ENCODE results near the gene PER3. TPM values are rescaled to one million over a fixed set of nuclear protein-coding genes. Genes with fewer than 3 reads are reported as not detected.

Gene PER3
- total RNA-seq (2013; cell fraction: nucleolus; rRNA removed): 5.4 TPM in 2 replicates
- 0.05 and 0.06 TPM in 2 replicates for total RNA-seq (2014; rRNA removed)
- total RNA-seq (2014; rRNA removed; fragmentation: Illumina TruSeq; extraction: Trizol): 0.18 TPM in 2 replicates
- total RNA-seq (2021): 0.11 and 0.31 TPM in 2 replicates
- polyA plus RNA-seq (2011; ENCODE audit: low read depth): 0.43 TPM
- polyA plus RNA-seq (2011; rRNA removed): 0.49 and 0.64 TPM in 2 replicates
- polyA plus RNA-seq (2011; cell fraction: cytosol; rRNA removed): 0.15 and 0.39 TPM in 2 replicates
- polyA plus RNA-seq (2011; cell fraction: nucleus; rRNA removed): 0.80 and 1.1 TPM in 2 replicates
- 0.38 and 0.56 TPM in 2 replicates for polyA plus RNA-seq (2012)
- polyA plus RNA-seq (2014; fragmentation: Illumina TruSeq; extraction: Trizol): 0.25 and 0.35 TPM in 2 replicates
- under 1 TPM in 1 of 2 experiments, not detected in 1; 0.11 TPM for polyA plus RNA-seq (2014; fragmentation: Nextera tagmentation; extraction: Ambion mirVana)
- polyA plus RNA-seq (2014; rRNA removed): 0.13 and 0.18 TPM in 2 replicates
- under 1 TPM; 0.11 to 0.13 TPM for polyA plus RNA-seq (2016; fragmentation: Nextera tagmentation; extraction: Ambion mirVana)
- 0.37 and 0.72 TPM in 2 replicates for polyA minus RNA-seq (2011; rRNA and poly(A)+ RNA removed)
- polyA minus RNA-seq (2011; cell fraction: cytosol; rRNA and poly(A)+ RNA removed): 1.0 TPM in 1 of 2 replicates, not detected in the other
- polyA minus RNA-seq (2011; cell fraction: nucleus; rRNA and poly(A)+ RNA removed): 0.38 and 0.73 TPM in 2 replicates
- percentile 34 among the genes with signal in this experiment for Bru-seq, nascent RNA
- BruChase-seq, experiment 1, labeled RNA remaining after a 6-hour chase: percentile 33 among the genes with signal in this experiment
- BruChase-seq, experiment 2, labeled RNA remaining after a 2-hour chase: percentile 34 among the genes with signal in this experiment
- long read RNA-seq, experiment 1: 0 reads
- long read RNA-seq, experiment 2: 0 reads

DNA sequence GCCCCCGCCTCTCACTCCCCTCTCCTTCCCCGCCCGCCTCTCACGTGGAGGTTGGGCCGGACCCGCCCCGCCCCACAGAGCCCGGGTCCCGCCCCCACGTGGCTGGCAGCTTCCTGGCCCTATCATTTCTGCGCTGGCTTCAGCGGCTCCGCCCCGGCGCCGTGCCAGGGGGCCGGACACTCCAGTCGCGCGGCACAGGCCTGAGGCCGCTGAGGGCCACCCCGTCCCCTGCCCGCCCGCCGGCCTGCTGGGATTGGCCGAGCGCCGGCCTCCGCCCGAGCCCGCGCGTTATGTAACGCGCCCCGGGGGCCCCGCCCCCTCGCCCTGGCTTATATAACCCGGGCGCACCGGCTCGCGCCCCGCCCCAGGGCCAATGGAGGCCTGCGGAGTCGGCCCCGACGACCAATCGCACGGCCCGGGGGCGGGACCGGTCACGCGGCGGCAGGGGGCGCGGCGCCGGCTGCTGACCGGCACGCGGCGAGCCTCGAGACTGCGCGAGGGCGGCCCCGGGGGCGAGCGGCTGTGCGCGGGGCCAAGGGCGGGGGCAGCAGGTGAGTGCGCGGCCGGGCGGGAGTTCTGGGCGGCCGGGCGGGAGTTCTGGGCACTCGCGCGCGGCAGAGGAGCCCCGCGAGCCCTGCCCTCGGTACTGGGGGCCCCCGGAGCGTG is at the start of gene PER3:
Gene PER3, plus strand, starts transcription at position 466 of the 666 bp plus-strand sequence. CDS start 587 bp downstream, outside the sequence.
- H3K36me3 ChIP-seq (ENCODE audit: control insufficient read depth in 2 of 2, insufficient read depth in 2 of 2, low read length in 1 of 2): peaks cover 0 to 9% of the 10 kb centered on the region in 2 experiments; a peak in 2 of 4 replicates
- WGBS (ENCODE audit: insufficient coverage, insufficient replicate concordance, low lambda C conversion rate, missing lambda C conversion rate): 7% methylated on average over 30 of the region's 90 CpGs
- no peaks in the 10 kb centered on the region for H3K79me2 ChIP-seq (ENCODE audit: control insufficient read depth, insufficient read depth, low read length)
- peak within 1 kb of the TSS; percentile 83 for H2AFZ ChIP-seq (ENCODE audit: control insufficient read depth, low read depth, low read length)
- H3K4me2 ChIP-seq (ENCODE audit: control insufficient read depth, insufficient read depth): peak within 1 kb of the TSS; percentile 86
- peak within 1 kb of the TSS; percentile 57; the same call in 1 of the 2 replicates for H3K4me3 ChIP-seq
- RAD21 ChIA-PET (ENCODE audit: unreplicated experiment): no interaction called here
- no peak within 1 kb of the TSS for H3K27ac ChIP-seq (ENCODE audit: control insufficient read depth, insufficient read depth)
- FAIRE-seq: no peak
- BruUV-seq (replicated peaks): no TSS peak
- H3K4me1 ChIP-seq (ENCODE audit: control insufficient read depth, insufficient read depth, low read length): peaks cover 7% of the 10 kb centered on the region; the same call in 1 of the 2 replicates
- intact Hi-C loops (cut with micrococcal nuclease; ENCODE audit: unreplicated experiment) (no loop called here), in situ Hi-C loops (cut with MboI) (no loop called here)
- CTCF ChIA-PET: no interaction called here
- no peaks in the 10 kb centered on the region for H4K20me1 ChIP-seq (ENCODE audit: control insufficient read depth, insufficient read depth)
- peak within 1 kb of the TSS; percentile 27; the same call in 1 of the 2 replicates for H3K9ac ChIP-seq (ENCODE audit: control insufficient read depth, insufficient read depth, low read length)
- ATAC-seq: peak; percentile 99
- POLR2A ChIA-PET: interaction anchor here (0.7 kb wide), 1 partner anchor 12 kb away, joined by 3 read pairs; no protein-coding TSS in a partner anchor
- peak; percentile 48 for DNase-seq (ENCODE audit: low read depth, low spot score)
- H3K9me3 ChIP-seq (replicated peaks; ENCODE audit: control insufficient read depth, insufficient read depth, low read length): no peaks in the 10 kb centered on the region
- SMC1A ChIA-PET (ENCODE audit: uncharacterized antibody, unreplicated experiment): no interaction called here
- no peaks in the 10 kb centered on the region for H3K27me3 ChIP-seq (replicated peaks in 1 of 2; ENCODE audit: control insufficient read depth in 2 of 2, insufficient read depth in 2 of 2, low read length in 1 of 2)
- TF ChIP-seq POLR2AphosphoS5 (IDR thresholded peaks at IDR 0.05; ENCODE audit: low read length) (no peak), NFYB (IDR thresholded peaks at IDR 0.05; ENCODE audit: insufficient read depth, low read depth, low read length) (peak; percentile 70; the same call in 1 of the 2 replicates), LARP7 (IDR thresholded peaks at IDR 0.05) (0 out of 2 replicates have a peak, but pooled peaks have one; percentile 51), BHLHE40 (IDR thresholded peaks at IDR 0.05; ENCODE audit: borderline replicate concordance in 1 of 2, low read depth in 2 of 2, low read length in 1 of 2) (peak; percentile 32 to 91; a peak in 3 of 4 replicates), CREB1 (IDR thresholded peaks at IDR 0.05; ENCODE audit: low read depth) (0 out of 2 replicates have a peak, but pooled peaks have one; percentile 10), RAD21 (IDR thresholded peaks at IDR 0.05; ENCODE audit: insufficient read depth, low read depth, low read length) (no peak)
- TF ChIP-seq, protein P1, sequence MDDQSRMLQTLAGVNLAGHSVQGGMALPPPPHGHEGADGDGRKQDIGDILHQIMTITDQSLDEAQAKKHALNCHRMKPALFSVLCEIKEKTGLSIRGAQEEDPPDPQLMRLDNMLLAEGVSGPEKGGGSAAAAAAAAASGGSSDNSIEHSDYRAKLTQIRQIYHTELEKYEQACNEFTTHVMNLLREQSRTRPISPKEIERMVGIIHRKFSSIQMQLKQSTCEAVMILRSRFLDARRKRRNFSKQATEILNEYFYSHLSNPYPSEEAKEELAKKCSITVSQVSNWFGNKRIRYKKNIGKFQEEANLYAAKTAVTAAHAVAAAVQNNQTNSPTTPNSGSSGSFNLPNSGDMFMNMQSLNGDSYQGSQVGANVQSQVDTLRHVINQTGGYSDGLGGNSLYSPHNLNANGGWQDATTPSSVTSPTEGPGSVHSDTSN (IDR thresholded peaks at IDR 0.05; ENCODE audit: insufficient replicate concordance, low read depth, low read length): peak; percentile 94
- TF ChIP-seq, protein P2, sequence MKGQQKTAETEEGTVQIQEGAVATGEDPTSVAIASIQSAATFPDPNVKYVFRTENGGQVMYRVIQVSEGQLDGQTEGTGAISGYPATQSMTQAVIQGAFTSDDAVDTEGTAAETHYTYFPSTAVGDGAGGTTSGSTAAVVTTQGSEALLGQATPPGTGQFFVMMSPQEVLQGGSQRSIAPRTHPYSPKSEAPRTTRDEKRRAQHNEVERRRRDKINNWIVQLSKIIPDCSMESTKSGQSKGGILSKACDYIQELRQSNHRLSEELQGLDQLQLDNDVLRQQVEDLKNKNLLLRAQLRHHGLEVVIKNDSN (IDR thresholded peaks at IDR 0.05; ENCODE audit: borderline replicate concordance, extremely low read length, insufficient read depth, low read depth, low read length): peak; percentile 49
- TF ChIP-seq, protein P3, sequence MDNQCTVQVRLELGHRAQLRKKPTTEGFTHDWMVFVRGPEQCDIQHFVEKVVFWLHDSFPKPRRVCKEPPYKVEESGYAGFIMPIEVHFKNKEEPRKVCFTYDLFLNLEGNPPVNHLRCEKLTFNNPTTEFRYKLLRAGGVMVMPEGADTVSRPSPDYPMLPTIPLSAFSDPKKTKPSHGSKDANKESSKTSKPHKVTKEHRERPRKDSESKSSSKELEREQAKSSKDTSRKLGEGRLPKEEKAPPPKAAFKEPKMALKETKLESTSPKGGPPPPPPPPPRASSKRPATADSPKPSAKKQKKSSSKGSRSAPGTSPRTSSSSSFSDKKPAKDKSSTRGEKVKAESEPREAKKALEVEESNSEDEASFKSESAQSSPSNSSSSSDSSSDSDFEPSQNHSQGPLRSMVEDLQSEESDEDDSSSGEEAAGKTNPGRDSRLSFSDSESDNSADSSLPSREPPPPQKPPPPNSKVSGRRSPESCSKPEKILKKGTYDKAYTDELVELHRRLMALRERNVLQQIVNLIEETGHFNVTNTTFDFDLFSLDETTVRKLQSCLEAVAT (IDR thresholded peaks at IDR 0.05): no peak
- TF ChIP-seq, protein P4, sequence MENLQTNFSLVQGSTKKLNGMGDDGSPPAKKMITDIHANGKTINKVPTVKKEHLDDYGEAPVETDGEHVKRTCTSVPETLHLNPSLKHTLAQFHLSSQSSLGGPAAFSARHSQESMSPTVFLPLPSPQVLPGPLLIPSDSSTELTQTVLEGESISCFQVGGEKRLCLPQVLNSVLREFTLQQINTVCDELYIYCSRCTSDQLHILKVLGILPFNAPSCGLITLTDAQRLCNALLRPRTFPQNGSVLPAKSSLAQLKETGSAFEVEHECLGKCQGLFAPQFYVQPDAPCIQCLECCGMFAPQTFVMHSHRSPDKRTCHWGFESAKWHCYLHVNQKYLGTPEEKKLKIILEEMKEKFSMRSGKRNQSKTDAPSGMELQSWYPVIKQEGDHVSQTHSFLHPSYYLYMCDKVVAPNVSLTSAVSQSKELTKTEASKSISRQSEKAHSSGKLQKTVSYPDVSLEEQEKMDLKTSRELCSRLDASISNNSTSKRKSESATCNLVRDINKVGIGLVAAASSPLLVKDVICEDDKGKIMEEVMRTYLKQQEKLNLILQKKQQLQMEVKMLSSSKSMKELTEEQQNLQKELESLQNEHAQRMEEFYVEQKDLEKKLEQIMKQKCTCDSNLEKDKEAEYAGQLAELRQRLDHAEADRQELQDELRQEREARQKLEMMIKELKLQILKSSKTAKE (IDR thresholded peaks at IDR 0.05; ENCODE audit: low read depth, poor library complexity, severe bottlenecking): no peak
